Sigmoid colon (tissue), 4 donors: Measurements from ENCODE around the gene TJP2.

Experiments used
- CTCF ChIP-seq, 4 experiments: fragments of 450-650 bp in 3 of 4; fragments of 200-600 bp in 1 of 4; IDR thresholded peaks; one replicate each; pipeline ENCODE4 v1.5.1; 2016 to 2019; ENCODE audit warnings: antibody characterized with exemption in 4 of 4, mild to moderate bottlenecking in 3 of 4, moderate library complexity in 2 of 4
- EP300 ChIP-seq, 4 donors: sonication (generic); formaldehyde crosslinking; IDR thresholded peaks; one replicate each; pipeline ENCODE4 v1.6.1; 2017; ENCODE audit warnings: antibody characterized with exemption in 4 of 4
- POLR2A ChIP-seq, 2 donors: fragments of 450-650 bp; IDR thresholded peaks; one replicate each; pipeline ENCODE4 v1.6.1; 2016; ENCODE audit warnings: antibody characterized with exemption in 2 of 2, mild to moderate bottlenecking in 2 of 2, moderate library complexity in 2 of 2
- POLR2AphosphoS5 ChIP-seq, 4 donors: sonication (generic); formaldehyde crosslinking; IDR thresholded peaks; one replicate each; pipeline ENCODE4 v1.6.1; 2017; ENCODE audit warnings: antibody characterized with exemption in 4 of 4

- no peak for TF ChIP-seq POLR2A (IDR thresholded peaks at IDR 0.05)
- TF ChIP-seq POLR2AphosphoS5 (IDR thresholded peaks at IDR 0.05): no peak
- no peak for TF ChIP-seq CTCF (IDR thresholded peaks at IDR 0.05)
- no peak for TF ChIP-seq EP300 (IDR thresholded peaks at IDR 0.05)
Observed at GRCh38 chr9:69197687-69198086, 23.6 kb downstream of the TJP2 start.
